ENCODE results near the gene CHN2. TPM values are rescaled to one million over a fixed set of nuclear protein-coding genes. Genes with fewer than 3 reads are reported as not detected.

The CHN2 gene
- total RNA-seq, 4 donors from 2014 or later = 7.6 to 25.9 (median 17.8) TPM

DNA sequence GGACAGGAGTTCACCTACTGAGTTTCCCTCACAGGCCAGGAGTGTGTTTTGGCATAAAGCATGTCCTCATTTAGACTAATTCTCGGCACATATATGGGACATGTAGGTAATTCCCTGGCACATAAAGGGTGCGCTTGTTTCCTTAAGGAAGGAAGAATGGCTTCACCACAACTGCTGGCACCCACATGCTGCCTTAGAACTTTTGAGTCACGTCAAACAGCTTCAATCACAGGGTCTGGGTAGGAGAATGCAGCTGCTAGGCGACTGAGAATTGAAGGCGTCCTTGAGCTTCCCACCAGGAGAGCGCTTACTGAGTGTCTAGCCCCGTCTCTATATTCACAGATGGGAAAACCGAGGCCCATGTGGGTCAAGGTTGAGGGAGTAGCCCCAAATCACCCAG is 146.1 kb downstream of the CHN2 start:
- ATAC-seq (ENCODE audit: low FRiP score) (no peak), DNase-seq (ENCODE audit: low spot score) (no peak)
- TF ChIP-seq, protein P1, sequence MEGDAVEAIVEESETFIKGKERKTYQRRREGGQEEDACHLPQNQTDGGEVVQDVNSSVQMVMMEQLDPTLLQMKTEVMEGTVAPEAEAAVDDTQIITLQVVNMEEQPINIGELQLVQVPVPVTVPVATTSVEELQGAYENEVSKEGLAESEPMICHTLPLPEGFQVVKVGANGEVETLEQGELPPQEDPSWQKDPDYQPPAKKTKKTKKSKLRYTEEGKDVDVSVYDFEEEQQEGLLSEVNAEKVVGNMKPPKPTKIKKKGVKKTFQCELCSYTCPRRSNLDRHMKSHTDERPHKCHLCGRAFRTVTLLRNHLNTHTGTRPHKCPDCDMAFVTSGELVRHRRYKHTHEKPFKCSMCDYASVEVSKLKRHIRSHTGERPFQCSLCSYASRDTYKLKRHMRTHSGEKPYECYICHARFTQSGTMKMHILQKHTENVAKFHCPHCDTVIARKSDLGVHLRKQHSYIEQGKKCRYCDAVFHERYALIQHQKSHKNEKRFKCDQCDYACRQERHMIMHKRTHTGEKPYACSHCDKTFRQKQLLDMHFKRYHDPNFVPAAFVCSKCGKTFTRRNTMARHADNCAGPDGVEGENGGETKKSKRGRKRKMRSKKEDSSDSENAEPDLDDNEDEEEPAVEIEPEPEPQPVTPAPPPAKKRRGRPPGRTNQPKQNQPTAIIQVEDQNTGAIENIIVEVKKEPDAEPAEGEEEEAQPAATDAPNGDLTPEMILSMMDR (IDR thresholded peaks at IDR 0.05) = no peak

- TF ChIP-seq, protein P1 (IDR thresholded peaks at IDR 0.05) = no peak
Measured at GRCh38 chr7:29341156-29341555, 146.6 kb downstream of the CHN2 start.

GRCh38 chr7:29342761-29343160 is 148.2 kb downstream of the CHN2 start:
- ATAC-seq (ENCODE audit: low FRiP score) (peak; percentile 40), DNase-seq (ENCODE audit: low spot score) (no peak)
- TF ChIP-seq, protein P1 (IDR thresholded peaks at IDR 0.05) = no peak

More at GRCh38 chr7:29341156-29341555, 146.6 kb downstream of the CHN2 start:
- DNase-seq (ENCODE audit: low spot score) (no peak), ATAC-seq (ENCODE audit: low FRiP score) (no peak)

- TF ChIP-seq, protein P1 (IDR thresholded peaks at IDR 0.05) = no peak
- DNase-seq (ENCODE audit: low spot score) (no peak), ATAC-seq (ENCODE audit: low FRiP score) (no peak)
Measured at GRCh38 chr7:29343399-29343798, 148.8 kb downstream of the CHN2 start.

- TF ChIP-seq, protein P1 (IDR thresholded peaks at IDR 0.05) = no peak
- DNase-seq (ENCODE audit: low spot score) = no peak
- ATAC-seq (ENCODE audit: low FRiP score) = no peak
Measured at GRCh38 chr7:29344334-29344978, 149.9 kb downstream of the CHN2 start.

GRCh38 chr7:29345590-29345989 is 151.0 kb downstream of the CHN2 start:
- ATAC-seq (ENCODE audit: low FRiP score) (no peak), DNase-seq (ENCODE audit: low spot score) (no peak)
- TF ChIP-seq, protein P1 (IDR thresholded peaks at IDR 0.05) = no peak

DNA sequence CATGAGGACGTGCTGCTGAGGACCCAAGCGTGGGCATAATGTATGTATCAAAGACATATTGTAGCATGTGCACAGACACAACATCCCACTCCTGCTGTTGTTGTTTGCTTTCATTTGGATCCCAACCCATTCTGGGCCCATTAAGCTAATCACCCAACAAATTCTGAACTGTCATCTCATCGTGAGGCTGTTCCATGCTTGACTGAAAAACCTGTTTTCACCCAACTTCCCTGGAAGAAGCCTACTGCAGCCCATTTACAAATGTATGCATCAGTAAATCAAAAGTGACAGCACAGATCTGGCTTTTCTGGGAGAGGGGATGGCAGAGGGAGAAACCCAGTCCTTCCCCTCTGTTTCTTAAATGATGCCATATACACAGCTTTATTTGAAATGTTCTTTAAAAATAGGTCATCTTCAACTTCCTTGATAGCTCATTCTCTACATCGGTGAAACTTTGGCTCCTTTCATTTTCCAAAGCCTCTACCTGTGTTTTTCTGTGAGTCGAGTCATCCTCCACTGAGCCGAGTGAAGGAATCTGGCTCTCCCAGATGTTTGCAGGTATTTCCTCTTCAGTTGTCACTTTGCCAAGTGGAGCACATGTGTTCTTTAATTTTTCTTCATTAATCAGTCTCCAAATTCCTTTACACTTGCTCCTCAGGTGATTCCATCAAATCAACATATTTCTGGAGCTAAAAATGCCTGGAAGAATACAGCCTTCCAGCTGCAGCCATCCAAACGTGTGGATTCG is 151.8 kb downstream of the CHN2 start:
- TF ChIP-seq, protein P1 (IDR thresholded peaks at IDR 0.05) = no peak
- no peak for DNase-seq (ENCODE audit: low spot score)
- no peak for ATAC-seq (ENCODE audit: low FRiP score)

Measured in omental fat pad (tissue), 4 donors.